GDM1 (cell line): ENCODE data around the gene INPP4A.

Experiments used
- DNase-seq: peaks from one replicate; lab custom pipeline; 2025; lab: John Stamatoyannopoulos, UW

INPP4A gene

DNA sequence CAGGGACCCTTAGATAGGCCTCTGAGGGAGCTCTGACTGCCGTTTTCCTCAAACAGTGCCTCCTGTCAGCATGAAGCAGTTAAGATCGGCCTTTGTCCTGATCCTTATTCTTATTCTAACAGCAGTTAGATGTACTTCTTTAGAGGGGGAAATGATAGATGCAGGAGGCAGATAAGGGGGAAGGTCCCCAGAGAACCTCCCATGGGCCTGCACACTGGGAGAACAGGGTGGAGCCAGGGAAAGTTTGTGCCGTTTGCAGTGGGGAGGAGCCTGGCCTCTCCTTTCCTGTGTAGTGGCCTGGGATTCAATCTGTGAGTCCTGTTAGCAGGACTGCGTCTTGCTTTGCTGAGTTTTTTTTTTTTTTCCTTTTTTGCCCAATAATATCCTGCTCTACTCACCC, 7.9 kb upstream of the INPP4A start:
- DNase-seq = no peak

- no peak for DNase-seq
These were observed 6.2 kb upstream of the INPP4A start for GRCh38 chr2:98438190-98439133.

DNA sequence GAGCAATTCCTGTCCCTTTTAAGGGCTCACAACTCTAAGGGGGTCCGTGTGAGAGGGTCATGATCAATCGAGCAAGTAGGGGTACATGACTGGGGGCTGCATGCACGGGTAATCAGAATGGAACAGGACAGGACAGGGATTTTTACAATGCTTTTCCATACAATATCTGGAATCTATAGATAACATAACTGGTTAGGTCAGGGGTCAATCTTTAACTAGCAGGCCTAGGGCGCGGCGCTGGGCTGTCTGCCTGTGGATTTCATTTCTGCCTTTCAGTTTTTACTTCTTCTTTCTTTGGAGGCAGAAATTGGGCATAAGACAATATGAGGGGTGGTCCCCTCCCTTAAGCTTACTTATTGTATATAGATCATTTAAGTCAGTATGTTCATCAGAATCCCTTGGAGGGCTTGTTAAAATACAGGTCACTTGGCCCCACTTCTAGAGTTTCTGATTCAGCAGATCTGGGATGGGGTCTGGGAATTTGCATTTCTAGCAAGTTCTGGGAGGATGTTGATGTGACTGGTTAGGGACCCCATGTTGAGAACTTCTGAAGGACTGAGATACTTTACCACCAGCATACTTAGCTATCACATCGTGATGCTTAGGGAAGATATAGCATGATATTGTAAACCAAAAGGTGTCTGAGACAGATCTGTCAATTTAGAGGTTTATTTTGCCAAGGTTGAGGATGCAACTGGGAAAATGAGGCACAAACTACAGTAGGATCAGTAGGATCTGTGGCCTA, 2.8 kb upstream of the INPP4A start:
- no peak for DNase-seq

DNA sequence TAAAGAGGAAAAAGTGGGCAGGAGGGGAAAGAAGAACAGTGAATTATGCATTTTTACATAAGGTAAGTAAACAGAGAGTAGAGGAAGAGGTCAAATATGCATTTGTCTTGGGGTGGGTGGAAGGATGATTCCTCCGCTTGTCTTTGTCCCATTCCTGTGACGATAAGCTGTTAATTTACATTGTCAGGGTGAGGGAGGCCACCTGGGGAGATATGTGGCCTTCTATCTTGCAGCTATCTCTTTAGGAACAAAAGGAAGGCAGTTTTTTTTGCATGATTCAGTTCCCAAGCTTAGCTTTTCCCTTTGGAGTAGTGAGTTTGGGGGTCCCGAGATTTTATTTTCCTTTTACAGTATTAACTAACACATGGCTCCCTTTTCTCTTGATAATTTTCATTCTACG, 2.2 kb upstream of the INPP4A start:
- no peak for DNase-seq

GRCh38 chr2:98445177-98445682, 572 bp downstream of the INPP4A start:
- DNase-seq = no peak

DNA sequence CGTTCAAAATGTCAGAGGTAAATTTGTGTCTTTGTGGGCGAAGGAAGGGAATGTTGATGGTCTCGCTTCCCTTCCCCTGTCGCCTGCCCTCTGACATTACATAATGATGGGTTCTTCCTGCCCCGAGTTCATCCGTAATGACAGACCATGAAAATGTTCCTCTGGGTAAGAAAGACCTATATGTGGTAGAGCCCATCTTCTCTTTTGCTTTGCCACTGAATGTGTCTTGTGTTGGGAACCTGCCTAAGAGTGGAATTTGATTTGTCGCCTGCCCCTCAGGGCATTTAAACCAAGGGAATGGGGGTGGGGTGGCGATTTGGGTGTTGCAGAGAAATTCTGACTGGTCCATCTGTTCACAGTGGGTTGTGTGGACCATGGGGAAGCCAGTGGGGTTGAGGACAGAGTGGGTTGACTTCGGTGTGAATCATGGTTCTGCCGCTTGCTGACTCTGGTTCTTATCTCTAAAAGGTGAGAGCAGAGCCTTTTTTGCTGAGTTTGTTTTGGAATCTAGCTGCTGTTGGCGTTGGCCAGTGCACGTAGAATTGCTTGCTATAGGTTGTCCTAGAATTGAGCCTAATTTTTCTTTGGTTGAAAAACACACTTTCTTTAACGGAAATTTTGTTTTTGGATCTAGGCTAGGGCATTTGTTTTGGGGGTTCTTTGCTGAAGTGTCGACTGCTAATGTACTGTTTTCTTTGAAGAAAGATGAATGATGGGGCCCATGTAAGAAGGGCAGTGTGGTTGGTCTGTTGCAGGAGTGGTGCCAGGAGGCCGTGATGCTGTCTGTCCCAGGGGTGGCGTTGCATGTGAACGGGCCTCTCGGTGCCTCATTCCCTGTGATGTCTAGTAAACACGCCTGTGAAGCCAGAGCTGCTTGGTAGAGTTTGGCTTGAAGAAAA, 1.3 kb downstream of the INPP4A start:
- DNase-seq = no peak

GRCh38 chr2:98446850-98447249, 2.2 kb downstream of the INPP4A start:
- no peak for DNase-seq

- no peak for DNase-seq
These were observed 3.9 kb downstream of the INPP4A start for GRCh38 chr2:98448441-98449145.

DNA sequence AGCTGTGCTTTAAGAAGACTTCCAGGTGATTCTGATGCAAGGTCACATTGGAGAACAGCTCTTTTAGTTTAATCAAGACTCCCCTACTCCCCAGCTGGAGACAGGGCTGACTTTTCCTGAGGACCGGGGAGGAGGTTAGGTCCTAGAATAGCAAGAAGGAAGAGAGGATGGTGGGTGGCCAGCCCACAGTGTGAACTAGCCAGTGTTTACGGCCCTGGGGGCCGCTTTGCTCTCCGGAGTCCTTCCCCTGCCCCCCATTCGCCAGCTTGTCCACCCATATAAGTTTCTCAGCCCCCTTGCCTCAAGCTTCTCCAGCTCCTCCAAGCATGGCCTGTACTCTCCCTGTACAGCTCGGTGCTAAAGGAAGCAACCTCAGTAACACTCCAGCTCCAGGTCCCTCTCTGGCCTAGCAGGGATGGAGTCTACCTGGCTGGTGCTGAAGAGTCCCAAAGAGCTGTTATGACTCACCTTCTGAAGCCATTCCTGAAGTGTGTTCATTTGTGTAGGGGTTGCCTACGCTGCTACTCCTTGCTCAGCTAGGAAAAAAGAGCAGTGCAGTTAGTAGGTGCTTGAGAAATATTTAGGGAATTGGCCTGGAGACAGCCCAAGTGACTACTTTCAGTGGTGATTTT, 7.9 kb downstream of the INPP4A start:
- DNase-seq = no peak

GRCh38 chr2:98453083-98453482, 8.4 kb downstream of the INPP4A start:
- DNase-seq = no peak

GRCh38 chr2:98453531-98453930, 8.9 kb downstream of the INPP4A start:
- DNase-seq = no peak

- DNase-seq = no peak
These were observed 9.4 kb downstream of the INPP4A start for GRCh38 chr2:98454073-98454472.

DNA sequence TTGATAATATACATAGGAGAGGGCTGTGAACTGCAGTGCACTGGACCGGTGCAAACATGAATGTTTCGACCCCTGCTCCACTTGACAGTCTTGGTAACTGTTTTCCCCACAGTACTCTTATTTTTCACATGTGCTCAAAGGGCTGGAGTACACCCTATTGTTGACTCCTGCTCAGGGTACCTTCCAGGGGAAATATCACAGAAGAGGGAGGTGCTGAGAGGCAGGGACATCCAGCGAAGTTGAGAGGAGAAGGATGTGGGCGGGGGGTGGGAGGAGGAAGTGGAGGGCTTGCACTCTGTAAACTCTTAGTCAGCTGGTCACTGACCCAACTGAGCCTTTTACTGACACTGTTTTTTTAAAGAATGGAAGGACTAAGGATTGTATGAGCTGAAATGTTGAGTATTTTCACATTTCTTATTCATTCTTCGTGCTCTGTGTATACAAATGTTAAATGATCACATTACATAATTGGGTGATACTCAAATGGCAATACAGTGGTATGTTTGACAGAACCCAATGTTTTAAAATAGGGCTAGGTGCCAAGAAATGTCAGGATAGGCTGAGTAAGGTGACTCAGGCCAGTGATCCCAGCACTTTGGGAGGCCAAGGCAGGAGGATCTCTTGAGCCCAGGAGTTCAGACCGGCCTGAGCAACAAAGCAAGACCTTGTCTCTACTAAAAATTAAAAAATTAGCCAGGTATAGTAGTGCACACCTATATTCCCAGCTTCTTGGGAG, 10.0 kb downstream of the INPP4A start:
- DNase-seq = peak; percentile 39

DNA sequence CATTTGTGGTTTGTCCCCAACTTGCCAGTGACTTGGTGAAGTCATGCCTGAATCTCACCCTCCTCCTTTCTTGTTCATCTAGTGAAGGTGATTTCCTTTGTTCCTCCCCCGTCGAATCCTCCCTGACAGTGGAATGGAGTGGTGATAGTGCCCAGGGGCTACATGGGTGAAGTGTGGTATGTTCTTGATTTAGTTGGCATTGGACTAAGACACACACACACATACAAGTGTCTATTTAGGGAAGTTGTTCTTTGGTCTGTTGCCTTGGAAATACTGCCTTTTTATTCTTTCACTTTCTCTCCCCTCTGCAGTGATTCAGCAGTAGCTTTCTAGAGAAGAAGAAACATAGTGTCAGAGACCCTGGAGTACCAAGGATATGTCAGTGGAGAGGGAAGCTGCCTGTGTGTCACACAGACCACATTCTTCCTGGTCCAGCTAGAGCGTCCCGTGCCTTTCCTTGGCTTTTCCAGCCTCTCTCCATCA, 10.9 kb downstream of the INPP4A start:
- DNase-seq = peak; percentile 13

GRCh38 chr2:98457045-98457696, 12.5 kb downstream of the INPP4A start:
- no peak for DNase-seq

DNA sequence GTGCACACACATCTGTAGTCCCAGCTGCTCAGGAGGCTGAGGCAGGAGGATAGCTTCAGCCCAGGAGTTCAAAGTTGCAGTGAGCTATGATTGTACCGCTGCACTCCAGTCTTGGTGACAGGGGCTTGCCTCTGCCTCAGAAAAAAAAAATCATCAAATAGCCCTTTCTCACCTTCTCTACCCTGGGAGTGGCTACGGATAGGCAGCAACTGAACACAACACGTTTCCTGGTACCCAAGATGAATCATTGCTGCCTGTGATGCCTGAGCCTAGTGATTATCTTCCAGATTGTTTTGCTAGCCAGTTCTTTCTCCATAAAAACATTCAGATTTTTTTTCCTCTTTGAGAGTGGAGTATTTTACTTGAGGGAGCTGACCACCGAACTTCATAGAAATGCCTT, 13.5 kb downstream of the INPP4A start:
- DNase-seq = no peak

GRCh38 chr2:98458667-98459380, 14.2 kb downstream of the INPP4A start:
- DNase-seq = no peak

- no peak for DNase-seq
These were observed 15.0 kb downstream of the INPP4A start for GRCh38 chr2:98459496-98460175.
